H1 (cell line): ENCODE data around the gene DGKI. TPM values are rescaled to one million over a fixed set of nuclear protein-coding genes. Genes with fewer than 3 reads are reported as not detected.

Experiments used
- CTCF ChIA-PET: fragments of 300-600 bp; sonication (Branson Sonifier 250); formaldehyde crosslinking; loops from one replicate; lab custom pipeline; 2021; ENCODE audit not compliant: partially characterized antibody; lab: Charles Lee
- POLR2A ChIA-PET: fragments of 300-600 bp; sonication (Branson Sonifier 250); formaldehyde crosslinking; loops from one replicate; lab custom pipeline; 2021; ENCODE audit warnings: inconsistent platforms; ENCODE audit not compliant: partially characterized antibody; lab: Charles Lee
- DNase-seq, 2 experiments: peaks; one replicate each; pipeline versions ENCODE4 v3.0.0 to v3.0.0-alpha.2; 2010 to 2022; ENCODE audit warnings: low spot score in 2 of 2, low read depth in 1 of 2, mixed read lengths in 1 of 2
- FAIRE-seq: peaks from 2 replicates; lab custom pipeline; 2011; peaks lifted over from hg19 to GRCh38; lab: Jason Lieb, UNC
- H2AFZ ChIP-seq: 2 replicates; pipeline ENCODE4 v1.8.1; 2012; ENCODE audit warnings: low read length, inconsistent platforms
- H2AK5ac ChIP-seq: 2 replicates; pipeline ENCODE4 v1.6.1; 2013; ENCODE audit warnings: low read depth, low read length
- H2BK120ac ChIP-seq: replicated peaks from 2 replicates; pipeline ENCODE3; 2013; ENCODE audit warnings: low read depth, low read length, inconsistent platforms
- H2BK12ac ChIP-seq: 2 replicates; pipeline ENCODE4 v1.6.1; 2013; ENCODE audit warnings: low read depth, low read length
- H2BK15ac ChIP-seq: 2 replicates; pipeline ENCODE4 v1.6.1; 2013; ENCODE audit warnings: low read length
- H2BK20ac ChIP-seq: 2 replicates; pipeline ENCODE4 v1.6.1; 2013; ENCODE audit warnings: low read length
- H2BK5ac ChIP-seq: 2 replicates; pipeline ENCODE4 v1.6.1; 2013; ENCODE audit warnings: low read depth, low read length
- H3K14ac ChIP-seq: 2 replicates; pipeline ENCODE4 v1.6.1; 2013; ENCODE audit warnings: inconsistent platforms; ENCODE audit not compliant: insufficient read length
- H3K18ac ChIP-seq: 2 replicates; pipeline ENCODE4 v1.6.1; 2013; ENCODE audit warnings: low read length; ENCODE audit errors: extremely low read depth
- H3K23ac ChIP-seq: 2 replicates; pipeline ENCODE4 v1.6.1; 2013; ENCODE audit warnings: inconsistent platforms; ENCODE audit not compliant: insufficient read length
- H3K23me2 ChIP-seq: 2 replicates; pipeline ENCODE4 v1.6.1; 2013; ENCODE audit warnings: low read depth, low read length
- H3K27ac ChIP-seq: 2 replicates; pipeline ENCODE4 v1.6.1; 2011; ENCODE audit warnings: low read depth, low read length, inconsistent platforms
- H3K27me3 ChIP-seq, 4 experiments: replicated peaks in 1 of 4; 1 replicate in 1 of 4; 2 replicates in 3 of 4; pipeline versions ENCODE4 v1.6.1 to v1.8.1; 2011 to 2013; ENCODE audit warnings: low read length in 3 of 4, mild to moderate bottlenecking in 3 of 4, inconsistent platforms in 2 of 4, mixed read lengths in 2 of 4, moderate library complexity in 1 of 4; ENCODE audit not compliant: control insufficient read depth in 3 of 4, insufficient read depth in 3 of 4; ENCODE audit errors: extremely low read depth in 1 of 4
- H3K36me3 ChIP-seq, 4 experiments: 2 replicates each; pipeline versions ENCODE4 v1.6.1 to v1.8.1; 2011 to 2013; ENCODE audit warnings: mild to moderate bottlenecking in 4 of 4, low read length in 3 of 4, moderate library complexity in 2 of 4, control low read depth in 1 of 4, inconsistent platforms in 1 of 4; ENCODE audit not compliant: insufficient read depth in 4 of 4, control insufficient read depth in 2 of 4
- H3K4ac ChIP-seq: replicated peaks from 2 replicates; pipeline ENCODE3; 2013; ENCODE audit warnings: low read length, low read depth, mixed read lengths, inconsistent platforms; ENCODE audit not compliant: insufficient read length
- H3K4me1 ChIP-seq, 4 experiments: replicated peaks in 1 of 4; 1 replicate in 1 of 4; 2 replicates in 3 of 4; pipeline versions ENCODE4 v1.6.1 to v1.8.1; 2011 to 2013; ENCODE audit warnings: low read length in 3 of 4, inconsistent platforms in 2 of 4, mixed read lengths in 1 of 4; ENCODE audit not compliant: insufficient read depth in 4 of 4, control insufficient read depth in 3 of 4
- H3K4me2 ChIP-seq, 2 experiments: 2 replicates each; pipeline versions ENCODE4 v1.6.1 to v1.8.1; 2011 to 2013; ENCODE audit warnings: low read depth in 2 of 2, low read length in 2 of 2, control low read depth in 1 of 2, inconsistent platforms in 1 of 2, mild to moderate bottlenecking in 1 of 2; ENCODE audit not compliant: insufficient read depth in 1 of 2
- H3K4me3 ChIP-seq, 4 experiments: fragments of 200-600, 300-600 bp in 1 of 4; sonication (generic), shearing (Covaris generic), sonication (Bioruptor Twin) in 1 of 4; 2 replicates each; pipeline versions ENCODE4 v1.5.1 to v1.8.1; 2011 to 2016; ENCODE audit warnings: low read length in 4 of 4, low read depth in 3 of 4, control low read depth in 2 of 4, inconsistent platforms in 2 of 4, mild to moderate bottlenecking in 2 of 4, mixed read lengths in 1 of 4, moderate library complexity in 1 of 4; ENCODE audit not compliant: insufficient read depth in 2 of 4; ENCODE audit errors: extremely low read depth in 1 of 4
- H3K56ac ChIP-seq: replicated peaks from 2 replicates; pipeline ENCODE3; 2013; ENCODE audit warnings: low read depth, mild to moderate bottlenecking, mixed read lengths, low read length, inconsistent platforms; ENCODE audit not compliant: insufficient read length
- H3K79me1 ChIP-seq: 2 replicates; pipeline ENCODE4 v1.6.1; 2013; ENCODE audit warnings: low read depth, low read length, control low read depth
- H3K79me2 ChIP-seq, 2 experiments: 2 replicates each; pipeline versions ENCODE4 v1.6.1 to v1.8.1; 2012 to 2013; ENCODE audit warnings: low read length in 2 of 2, mild to moderate bottlenecking in 2 of 2, inconsistent platforms in 1 of 2; ENCODE audit not compliant: insufficient read depth in 2 of 2, control insufficient read depth in 1 of 2
- H3K9ac ChIP-seq, 4 experiments: replicated peaks in 1 of 4; 1 replicate in 1 of 4; 2 replicates in 3 of 4; pipeline versions ENCODE4 v1.6.1 to v1.8.1; 2011 to 2013; ENCODE audit warnings: low read depth in 3 of 4, low read length in 3 of 4, control low read depth in 2 of 4, mild to moderate bottlenecking in 2 of 4, moderate library complexity in 2 of 4, inconsistent platforms in 1 of 4; ENCODE audit errors: extremely low read depth in 1 of 4
- H3K9me3 ChIP-seq, 2 experiments: 2 replicates each; pipeline versions ENCODE4 v1.6.1 to v1.8.1; 2012 to 2013; ENCODE audit warnings: mild to moderate bottlenecking in 2 of 2, moderate library complexity in 2 of 2, control low read depth in 1 of 2, inconsistent platforms in 1 of 2, low read depth in 1 of 2, low read length in 1 of 2, mixed read lengths in 1 of 2; ENCODE audit not compliant: insufficient read depth in 2 of 2
- H4K20me1 ChIP-seq, 2 experiments: replicated peaks in 1 of 2; 2 replicates each; pipeline versions ENCODE3 to v1.8.1; 2011 to 2013; ENCODE audit warnings: inconsistent platforms in 2 of 2, low read length in 2 of 2, mild to moderate bottlenecking in 1 of 2; ENCODE audit not compliant: insufficient read depth in 2 of 2, control insufficient read depth in 1 of 2
- H4K5ac ChIP-seq: 2 replicates; pipeline ENCODE4 v1.6.1; 2013; ENCODE audit warnings: low read length, low read depth, mixed read lengths, inconsistent platforms; ENCODE audit not compliant: insufficient read length
- H4K8ac ChIP-seq: 2 replicates; pipeline ENCODE4 v1.8.0; 2013; ENCODE audit warnings: mild to moderate bottlenecking, moderate library complexity, low read length, inconsistent platforms; ENCODE audit not compliant: insufficient read depth; ENCODE audit errors: extremely low read depth
- H4K91ac ChIP-seq: replicated peaks from 2 replicates; pipeline ENCODE3; 2013; ENCODE audit warnings: low read length, mixed read lengths, inconsistent platforms; ENCODE audit not compliant: insufficient read length
- CBX5 ChIP-seq: fragments of 300-800, 300-1000 bp; sonication (generic); IDR thresholded peaks from 2 replicates; pipeline ENCODE4 v1.7.1; 2016; ENCODE audit warnings: antibody characterized with exemption, low read length, low read depth
- EP300 ChIP-seq, 2 experiments: IDR thresholded peaks; 1 replicate in 1 of 2; 2 replicates in 1 of 2; pipeline ENCODE4 v1.6.1; 2011 to 2012; ENCODE audit warnings: low read depth in 2 of 2, low read length in 2 of 2, mild to moderate bottlenecking in 2 of 2, borderline replicate concordance in 1 of 2, inconsistent platforms in 1 of 2, moderate library complexity in 1 of 2
- JUN ChIP-seq: IDR thresholded peaks from 2 replicates; pipeline ENCODE4 v1.6.1; 2011; ENCODE audit warnings: low read depth, mild to moderate bottlenecking, improper control_type of control experiment, low read length
- MAFK ChIP-seq: IDR thresholded peaks from 2 replicates; pipeline ENCODE4 v1.6.1; 2012; ENCODE audit warnings: low read depth, mild to moderate bottlenecking, improper control_type of control experiment, low read length
- PHF8 ChIP-seq: fragments of 200-600 bp; sonication (generic); conservative IDR thresholded peaks from 2 replicates; pipeline ENCODE4 v1.7.1; 2012; ENCODE audit warnings: low read depth, mild to moderate bottlenecking, inconsistent platforms, low read length, moderate library complexity
- RBBP5 ChIP-seq: IDR thresholded peaks from 2 replicates; pipeline ENCODE4 v1.7.1; 2012; ENCODE audit warnings: low read depth, mild to moderate bottlenecking, inconsistent platforms, low read length, moderate library complexity, borderline replicate concordance
- RFX5 ChIP-seq: IDR thresholded peaks from 2 replicates; pipeline ENCODE4 v1.6.1; 2011; ENCODE audit warnings: low read depth, low read length, improper control_type of control experiment, borderline replicate concordance
- TAF7 ChIP-seq: optimal IDR thresholded peaks from 2 replicates; pipeline ENCODE3; 2011; ENCODE audit warnings: low read depth, mild to moderate bottlenecking, inconsistent platforms, low read length, moderate library complexity, borderline replicate concordance
- TEAD4 ChIP-seq: IDR thresholded peaks from 2 replicates; pipeline ENCODE4 v1.6.1; 2012; ENCODE audit warnings: low read depth, low read length, inconsistent platforms, mixed read lengths
- WGBS, 2 experiments: shearing (Covaris generic) in 1 of 2; methylation state at CpG; one replicate each; pipeline versions ENCODE4 v1.1.6 to v1.1.7; 2013 to 2015; ENCODE audit warnings: low lambda C conversion rate in 2 of 2, mixed read lengths in 2 of 2, inconsistent platforms in 1 of 2, low coverage in 1 of 2, missing lambda C conversion rate in 1 of 2; ENCODE audit not compliant: insufficient replicate concordance in 2 of 2, insufficient coverage in 1 of 2, insufficient read length in 1 of 2; ENCODE audit errors: extremely low coverage in 1 of 2, missing lambda C conversion rate in 1 of 2; 5-methylcytosine and 5-hydroxymethylcytosine counted together
- polyA plus RNA-seq, 7 experiments: library from polyadenylated mRNA; depleted of rRNA in 3 of 7; stranded (reverse) in 5 of 7; unstranded in 2 of 7; fragments of >200 nt in 5 of 7; fragments of 200-250 nt in 2 of 7; gene quantifications; 1 replicate in 5 of 7; 2 replicates in 1 of 7; 4 replicates in 1 of 7; pipeline versions ENCODE4 v1.2.1 to v1.2.3, GENCODE V29; 2011 to 2013; ENCODE audit warnings: missing spikeins in 2 of 7, mixed read lengths in 2 of 7
- total RNA-seq: library from RNA; stranded (reverse); fragmentation: NEBNext Ultra II Directional; extraction: Animal tissue kit (Norgen Biotek cat#: 25700); gene quantifications from 2 replicates; pipeline ENCODE4 v1.2.1, GENCODE V29; 2021
- TF ChIP-seq, protein P1 (sequence below), 3 experiments: IDR thresholded peaks; 1 replicate in 2 of 3; 2 replicates in 1 of 3; pipeline versions ENCODE4 v1.5.1 to v1.6.1; 2011; ENCODE audit warnings: low read length in 3 of 3, mild to moderate bottlenecking in 3 of 3, inconsistent platforms in 2 of 3, low read depth in 1 of 3, moderate library complexity in 1 of 3; ENCODE audit not compliant: insufficient read depth in 1 of 3; ENCODE audit errors: control extremely low read depth in 1 of 3

DGKI gene
- total and polyA plus RNA-seq, 2 of the 8 experiments (the other 6 are each of a cell fraction or from before 2014, with no cell fraction given), result 0.20 to 0.71 TPM

DNA sequence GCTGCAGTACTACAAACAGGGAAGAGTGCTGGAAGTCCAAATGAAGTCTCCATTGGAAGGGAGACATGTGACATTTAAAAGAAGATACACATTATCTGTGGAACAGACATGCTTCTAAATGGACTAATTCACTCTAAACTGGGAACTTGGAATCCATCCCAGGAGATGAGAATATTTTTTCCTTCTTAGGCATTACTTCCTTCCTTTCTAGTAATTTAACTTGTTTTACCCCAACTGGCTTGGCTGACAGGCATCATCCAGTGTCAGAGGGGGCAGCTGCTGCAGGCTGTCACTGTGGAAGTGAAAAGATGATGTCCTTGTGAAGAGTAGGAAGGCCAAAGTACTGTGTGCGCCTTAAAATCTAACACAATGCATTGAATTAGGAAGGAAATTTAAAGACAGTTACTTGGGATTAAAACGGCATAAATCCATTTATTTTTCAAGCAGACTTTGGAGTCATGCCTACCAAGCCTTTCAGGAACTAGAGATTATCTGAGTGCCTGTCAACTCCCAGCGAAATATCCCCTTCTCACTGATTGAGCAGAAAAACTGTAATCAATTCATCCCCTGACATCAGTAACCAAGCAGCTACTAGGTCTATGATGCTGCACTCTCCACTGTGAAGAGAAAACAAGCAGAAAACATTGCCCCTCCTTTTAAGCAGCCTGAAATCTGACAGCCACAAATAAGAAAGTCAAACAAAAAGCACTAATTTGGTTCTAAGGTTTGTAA is 161.2 kb downstream of the DGKI start:
- FAIRE-seq, result no peak
- CTCF ChIA-PET, result no interaction called here
- TF ChIP-seq MAFK, result no peak
- no peak for TF ChIP-seq TAF7
- no peak for TF ChIP-seq EP300 (IDR thresholded peaks at IDR 0.05; ENCODE audit: borderline replicate concordance in 1 of 2, low read depth in 2 of 2, low read length in 2 of 2)
- TF ChIP-seq TEAD4, result no peak
- no peak for TF ChIP-seq RFX5
- TF ChIP-seq, protein P1, sequence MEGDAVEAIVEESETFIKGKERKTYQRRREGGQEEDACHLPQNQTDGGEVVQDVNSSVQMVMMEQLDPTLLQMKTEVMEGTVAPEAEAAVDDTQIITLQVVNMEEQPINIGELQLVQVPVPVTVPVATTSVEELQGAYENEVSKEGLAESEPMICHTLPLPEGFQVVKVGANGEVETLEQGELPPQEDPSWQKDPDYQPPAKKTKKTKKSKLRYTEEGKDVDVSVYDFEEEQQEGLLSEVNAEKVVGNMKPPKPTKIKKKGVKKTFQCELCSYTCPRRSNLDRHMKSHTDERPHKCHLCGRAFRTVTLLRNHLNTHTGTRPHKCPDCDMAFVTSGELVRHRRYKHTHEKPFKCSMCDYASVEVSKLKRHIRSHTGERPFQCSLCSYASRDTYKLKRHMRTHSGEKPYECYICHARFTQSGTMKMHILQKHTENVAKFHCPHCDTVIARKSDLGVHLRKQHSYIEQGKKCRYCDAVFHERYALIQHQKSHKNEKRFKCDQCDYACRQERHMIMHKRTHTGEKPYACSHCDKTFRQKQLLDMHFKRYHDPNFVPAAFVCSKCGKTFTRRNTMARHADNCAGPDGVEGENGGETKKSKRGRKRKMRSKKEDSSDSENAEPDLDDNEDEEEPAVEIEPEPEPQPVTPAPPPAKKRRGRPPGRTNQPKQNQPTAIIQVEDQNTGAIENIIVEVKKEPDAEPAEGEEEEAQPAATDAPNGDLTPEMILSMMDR (IDR thresholded peaks at IDR 0.05; ENCODE audit: control extremely low read depth in 1 of 3, insufficient read depth in 1 of 3, low read depth in 1 of 3, low read length in 3 of 3), result no peak
- no peak for TF ChIP-seq RBBP5
- TF ChIP-seq CBX5, result no peak
- no peak for TF ChIP-seq JUN
- TF ChIP-seq PHF8, result no peak

More for the DNA sequence above, 161.2 kb downstream of the DGKI start:
- Histone ChIP-seq H4K8ac (no peak overlapping the region), H2BK12ac (no peak overlapping the region), H3K23me2 (no peaks in the 10 kb centered on the region), H3K4me3 (no peak overlapping the region), H4K20me1 (no peaks in the 10 kb centered on the region), H2BK15ac (no peak overlapping the region), H3K14ac (no peak overlapping the region), H3K9ac (no peak overlapping the region), H3K79me1 (no peaks in the 10 kb centered on the region), H3K4me1 (peaks cover 0 to 4% (median 0%) of the 10 kb centered on the region in 4 experiments; a peak in 1 of 7 replicates), H4K91ac (no peak overlapping the region), H2BK120ac (no peak overlapping the region), H3K27me3 (peaks cover 0 to 3% (median under 1%) of the 10 kb centered on the region in 4 experiments; a peak in 2 of 7 replicates), H3K27ac (no peak overlapping the region), H3K4me2 (no peak overlapping the region), H4K5ac (no peak overlapping the region), H2BK5ac (no peak overlapping the region), H2AK5ac (no peak overlapping the region), H3K9me3 (no peaks in the 10 kb centered on the region), H3K79me2 (no peaks in the 10 kb centered on the region), H2AFZ (no peak overlapping the region), H3K36me3 (no peaks in the 10 kb centered on the region), H3K56ac (no peak overlapping the region), H3K23ac (no peak overlapping the region), H3K18ac (no peak overlapping the region), H3K4ac (no peak overlapping the region), H2BK20ac (no peak overlapping the region)
- POLR2A ChIA-PET, result no interaction called here
- 79% methylated on average over 3 of the region's 3 CpGs; no CpG with 5 or more reads in 1 of the 2 experiments for WGBS, 2 experiments
- DNase-seq, result no peak
